HG03060 (cell line): ENCODE measurements around the gene RBFA.

ENCODE experiments used
- ATAC-seq: cut with Tn5 transposase; IDR thresholded peaks from one replicate; pipeline ENCODE4 v1.9.1; 2021; ENCODE audit warnings: low read depth, moderate number of reproducible peaks; ENCODE audit not compliant: unreplicated experiment

The RBFA gene

DNA sequence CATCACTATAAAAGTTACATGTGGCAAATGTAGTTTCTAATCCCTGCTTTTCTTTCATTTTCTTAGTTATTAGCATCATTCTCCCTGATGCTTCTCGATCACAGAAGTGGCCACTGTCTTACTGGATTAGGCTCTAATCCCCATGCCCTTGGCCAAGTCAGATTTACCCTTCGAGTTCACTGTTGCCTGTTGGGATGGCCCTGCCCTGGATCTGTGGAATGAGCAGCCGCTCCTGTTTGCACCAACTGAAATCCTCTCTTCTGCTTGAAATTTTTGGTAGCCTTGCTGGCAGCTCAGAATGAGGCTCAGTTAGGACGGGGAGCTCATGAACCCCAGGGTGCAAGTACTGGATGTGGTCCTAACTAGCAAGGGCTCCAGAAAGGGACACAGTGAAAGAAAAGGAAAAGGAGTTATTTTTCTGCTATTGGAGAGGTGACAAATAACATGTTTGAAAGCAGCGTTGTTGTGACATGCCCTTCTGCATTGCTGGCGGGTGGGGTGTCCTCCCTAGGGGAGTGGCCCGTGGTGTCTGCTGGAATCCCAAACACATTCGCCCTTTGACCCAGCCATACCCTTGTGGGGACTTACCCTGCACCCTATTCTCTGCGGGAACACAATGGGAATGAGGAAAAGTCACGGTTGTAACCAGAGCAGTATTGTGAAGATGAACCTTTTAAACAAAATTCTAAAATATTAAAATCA is 34.5 kb downstream of the RBFA start:
- no peak for ATAC-seq

DNA sequence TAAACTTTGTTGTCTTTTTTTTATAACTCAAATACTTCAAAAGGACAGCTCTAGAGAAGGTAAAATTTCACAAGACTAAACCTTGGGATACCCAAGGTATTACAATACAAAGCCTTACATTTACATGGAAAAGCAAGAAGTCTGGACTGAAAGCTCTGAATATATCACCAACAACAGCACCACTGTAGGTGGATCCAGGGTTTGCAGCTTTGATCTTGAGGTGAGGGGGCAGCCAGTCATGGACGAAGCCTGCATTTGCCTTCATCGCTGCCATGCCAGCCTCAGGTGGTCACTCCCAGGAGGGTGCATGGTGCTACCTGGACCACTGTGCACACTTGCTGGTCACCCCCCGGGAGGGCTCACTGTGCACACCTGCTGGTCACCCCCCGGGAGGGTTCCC is 36.6 kb downstream of the RBFA start:
- ATAC-seq = no peak

DNA sequence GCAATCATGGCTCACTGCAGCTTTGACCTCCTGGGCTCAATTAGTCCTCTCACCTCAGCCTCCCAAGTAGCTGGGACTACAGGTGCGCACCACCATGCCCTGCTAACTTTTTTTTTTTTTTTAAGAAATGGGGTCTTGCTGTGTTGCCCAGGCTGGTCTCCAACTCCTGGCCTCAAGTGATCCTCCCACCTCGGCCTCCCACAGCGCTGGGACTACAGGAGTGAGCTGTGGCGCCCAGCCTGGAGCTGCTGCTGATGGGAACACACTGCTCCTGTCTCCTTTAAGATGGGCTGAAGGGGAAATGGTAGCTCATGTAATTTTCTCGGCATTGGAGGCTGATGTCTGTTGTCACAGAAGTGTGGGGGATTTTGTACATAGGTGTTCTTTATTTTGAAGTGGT is 39.9 kb downstream of the RBFA start:
- ATAC-seq = no peak

DNA sequence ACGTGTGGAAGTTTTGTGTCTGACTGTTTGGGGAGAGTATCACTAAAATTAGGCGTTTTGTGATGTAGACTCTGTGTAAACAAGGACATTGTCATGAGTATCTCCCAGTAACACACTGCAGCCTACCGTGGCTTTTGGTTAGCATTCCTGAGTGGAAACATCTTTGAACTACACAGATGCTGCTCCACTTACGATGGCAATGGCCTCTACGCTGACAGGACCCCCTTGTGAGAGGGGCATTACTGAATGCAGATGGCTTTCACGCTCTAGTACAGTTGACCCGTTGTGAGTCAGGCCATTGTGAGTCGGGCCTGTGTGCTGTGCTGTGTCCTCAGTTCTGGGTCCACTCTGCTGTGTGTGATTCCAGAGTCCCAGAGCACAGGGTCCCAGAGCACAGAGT is 40.5 kb downstream of the RBFA start:
- no peak for ATAC-seq

DNA sequence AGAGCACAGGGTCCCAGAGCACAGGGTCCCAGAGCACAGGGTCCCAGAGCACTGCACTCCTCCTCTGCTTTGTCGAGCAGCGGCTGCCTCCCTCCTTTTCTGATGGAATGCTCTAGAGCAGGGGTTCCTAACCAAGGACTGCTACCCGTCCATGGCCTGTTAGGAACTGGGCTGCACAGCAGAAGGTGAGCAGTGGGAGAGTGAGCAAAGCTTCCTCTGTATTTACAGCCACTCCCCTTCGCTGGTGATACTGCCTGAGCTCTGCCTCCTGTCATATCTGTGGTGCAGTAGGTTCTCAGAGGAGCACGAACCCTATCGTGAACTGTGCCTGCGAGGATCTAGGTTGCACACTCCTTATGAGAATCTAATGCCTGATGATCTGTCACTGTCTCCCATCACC is 41.7 kb downstream of the RBFA start:
- no peak for ATAC-seq

DNA sequence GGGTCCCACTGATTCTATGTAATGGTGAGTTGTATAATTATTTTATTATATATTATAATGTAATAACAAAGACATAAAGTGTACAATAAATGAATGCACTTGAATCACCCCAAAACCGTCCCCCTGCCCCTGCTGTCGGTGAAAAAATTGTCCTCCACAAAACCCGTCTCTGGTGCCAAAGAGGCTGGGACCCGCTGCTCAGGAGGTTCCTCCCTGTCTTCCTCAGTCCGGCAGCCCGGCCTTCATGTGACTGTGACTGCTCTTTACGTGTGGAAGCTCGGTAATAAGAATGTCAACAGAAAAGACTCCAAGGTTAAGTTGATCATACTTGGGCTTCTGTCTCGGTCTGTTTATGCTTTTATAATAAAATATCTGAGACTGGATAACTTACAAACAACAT is 42.1 kb downstream of the RBFA start:
- ATAC-seq = no peak

DNA sequence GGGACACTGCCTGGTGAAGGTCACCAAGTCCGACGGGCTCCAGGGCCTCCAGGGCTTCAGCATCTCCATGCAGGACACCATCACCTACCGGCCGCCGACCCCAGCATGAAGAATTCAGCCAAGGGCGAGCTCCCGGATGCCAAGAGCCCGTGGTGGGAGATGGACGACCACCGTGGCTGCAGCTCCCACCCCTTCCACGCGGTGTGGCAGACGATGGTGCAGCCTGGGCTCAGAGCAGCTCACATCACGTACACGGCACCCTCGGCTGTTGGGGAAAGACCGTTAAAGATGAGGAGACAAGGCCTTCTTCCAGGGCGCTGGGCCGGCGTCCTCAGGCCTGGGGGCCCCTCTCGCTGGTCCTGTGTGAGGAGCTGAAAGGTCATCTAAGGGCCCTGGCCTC is 43.6 kb downstream of the RBFA start:
- ATAC-seq = no peak
